IPS-18c (cell line): ENCODE measurements around the gene CEND1.

Experiments
- H3K4me3 ChIP-seq: 2 replicates; pipeline ENCODE4 v1.7.0; 2013; ENCODE audit warnings: low read depth, mild to moderate bottlenecking, low read length, moderate library complexity; ENCODE audit not compliant: insufficient read depth
- H3K9me3 ChIP-seq: one replicate; pipeline ENCODE4 v1.6.1; 2013; ENCODE audit warnings: mild to moderate bottlenecking, low read length, moderate library complexity; ENCODE audit not compliant: control insufficient read depth, insufficient read depth

Gene CEND1

GRCh38 chr11:789943-790342, at the start of gene CEND1:
Gene CEND1, minus strand, starts transcription at chr11:790090. Its CDS starts 1,514 bp downstream, at chr11:788576.
- Histone ChIP-seq H3K4me3 (peak within 1 kb of the TSS; percentile 28; the same call in 1 of the 2 replicates), H3K9me3 (no peaks in the 10 kb centered on the region)

- H3K9me3 ChIP-seq, result peaks cover 2% of the 10 kb centered on the region
- no peak overlapping the region for H3K4me3 ChIP-seq
These were observed 49.4 kb upstream of the CEND1 start for GRCh38 chr11:839280-839623.

GRCh38 chr11:838441-839279, 48.8 kb upstream of the CEND1 start:
- Histone ChIP-seq H3K9me3 (peaks cover 2% of the 10 kb centered on the region), H3K4me3 (no peak overlapping the region)

- H3K9me3 ChIP-seq, result peaks cover 2% of the 10 kb centered on the region
- no peak overlapping the region for H3K4me3 ChIP-seq
These were observed 48.1 kb upstream of the CEND1 start for GRCh38 chr11:837990-838307.

GRCh38 chr11:837189-837989, 47.5 kb upstream of the CEND1 start:
- H3K4me3 ChIP-seq, result no peak overlapping the region

GRCh38 chr11:836700-837099, 46.8 kb upstream of the CEND1 start:
- Histone ChIP-seq H3K9me3 (peaks cover 2% of the 10 kb centered on the region), H3K4me3 (no peak overlapping the region)

More at GRCh38 chr11:837189-837989, 47.5 kb upstream of the CEND1 start:
- H3K9me3 ChIP-seq, result peaks cover 2% of the 10 kb centered on the region

- no peak overlapping the region for H3K4me3 ChIP-seq
- peaks cover 2% of the 10 kb centered on the region for H3K9me3 ChIP-seq
These were observed 46.4 kb upstream of the CEND1 start for GRCh38 chr11:836274-836673.

GRCh38 chr11:834371-835316, 44.8 kb upstream of the CEND1 start:
- Histone ChIP-seq H3K9me3 (peaks cover 5% of the 10 kb centered on the region), H3K4me3 (no peak overlapping the region)

- Histone ChIP-seq H3K4me3 (peak overlapping the region; percentile 66), H3K9me3 (peaks cover 5% of the 10 kb centered on the region)
These were observed 44.0 kb upstream of the CEND1 start for GRCh38 chr11:833849-834311.

GRCh38 chr11:833114-833791, 43.4 kb upstream of the CEND1 start:
- H3K4me3 ChIP-seq, result peak overlapping the region; percentile 66
- H3K9me3 ChIP-seq, result peaks cover 5% of the 10 kb centered on the region

- H3K4me3 ChIP-seq, result peak within 1 kb of the TSS; percentile 66
- peaks cover 5% of the 10 kb centered on the region for H3K9me3 ChIP-seq
These were observed 42.7 kb upstream of the CEND1 start, which contains the start of gene CD151 for GRCh38 chr11:832529-833113. Gene CD151, plus strand, starts transcription at chr11:832952. Its CDS starts 3,118 bp downstream, at chr11:836070.

- Histone ChIP-seq H3K4me3 (peak overlapping the region; percentile 49), H3K9me3 (peaks cover 5% of the 10 kb centered on the region)
These were observed 42.2 kb upstream of the CEND1 start for GRCh38 chr11:831961-832528.

GRCh38 chr11:831118-831864, 41.4 kb upstream of the CEND1 start:
- H3K9me3 ChIP-seq, result peaks cover 5% of the 10 kb centered on the region
- H3K4me3 ChIP-seq, result peak overlapping the region; percentile 59

- Histone ChIP-seq H3K4me3 (peak overlapping the region; percentile 59), H3K9me3 (peaks cover 5% of the 10 kb centered on the region)
These were observed 40.6 kb upstream of the CEND1 start for GRCh38 chr11:830295-831117.
